Measurements from ENCODE around the gene BTAF1. TPM values are rescaled to one million over a fixed set of nuclear protein-coding genes. Genes with fewer than 3 reads are reported as not detected.

Gene BTAF1
- total and polyA plus RNA-seq, 10 of the 15 experiments (the other 5 are each of a cell fraction or from before 2014, with no cell fraction given), result 11.8 to 157 (median 55.5) TPM

- ChIA-PET SMC1A (ENCODE audit: uncharacterized antibody, unreplicated experiment) (interaction anchor here (1.0 to 1.4 kb wide), 2 partner anchors 13 to 72 kb away, joined by 3 to 4 read pairs; no protein-coding TSS in a partner anchor), POLR2A (no interaction called here), CTCF (interaction anchor here (0.7 to 1.6 kb wide), 5 partner anchors 10 to 41 kb away, joined by 3 to 6 read pairs (median 3); no protein-coding TSS in a partner anchor), RAD21 (ENCODE audit: unreplicated experiment) (no interaction called here)
- no TSS peak for BruUV-seq (replicated peaks)
- Histone ChIP-seq H3K9me3 (replicated peaks; ENCODE audit: control insufficient read depth, insufficient read depth, low read length) (no peaks in the 10 kb centered on the region), H3K79me2 (ENCODE audit: control insufficient read depth, insufficient read depth, low read length) (no peaks in the 10 kb centered on the region), H3K4me2 (ENCODE audit: control insufficient read depth, insufficient read depth) (no peak overlapping the region), H3K27me3 (replicated peaks in 1 of 2; ENCODE audit: control insufficient read depth in 2 of 2, insufficient read depth in 2 of 2, low read length in 1 of 2) (no peaks in the 10 kb centered on the region), H3K36me3 (ENCODE audit: control insufficient read depth in 2 of 2, insufficient read depth in 2 of 2, low read length in 1 of 2) (no peaks in the 10 kb centered on the region; a peak in 1 of 4 replicates), H3K27ac (ENCODE audit: control insufficient read depth, insufficient read depth) (no peak overlapping the region), H3K9ac (ENCODE audit: control insufficient read depth, insufficient read depth, low read length) (no peak overlapping the region), H2AFZ (ENCODE audit: control insufficient read depth, low read depth, low read length) (no peak overlapping the region), H3K4me1 (ENCODE audit: control insufficient read depth, insufficient read depth, low read length) (peaks cover 6% of the 10 kb centered on the region), H4K20me1 (ENCODE audit: control insufficient read depth, insufficient read depth) (no peaks in the 10 kb centered on the region), H3K4me3 (no peak overlapping the region)
- TF ChIP-seq MLLT1 (IDR thresholded peaks at IDR 0.05) (no peak), BACH1 (IDR thresholded peaks at IDR 0.05; ENCODE audit: borderline replicate concordance) (no peak), ZNF687 (IDR thresholded peaks at IDR 0.05) (no peak), SREBF2 (IDR thresholded peaks at IDR 0.05; ENCODE audit: low read length) (no peak), NR2C1 (IDR thresholded peaks at IDR 0.05) (no peak), MTA3 (IDR thresholded peaks at IDR 0.05; ENCODE audit: borderline replicate concordance, low read length) (no peak), LARP7 (IDR thresholded peaks at IDR 0.05) (no peak), MAX (IDR thresholded peaks at IDR 0.05; ENCODE audit: low read depth, low read length) (no peak), NBN (IDR thresholded peaks at IDR 0.05) (no peak), CBFB (IDR thresholded peaks at IDR 0.05; ENCODE audit: low read depth) (no peak), JUNB (IDR thresholded peaks at IDR 0.05) (no peak), GABPA (IDR thresholded peaks at IDR 0.05; ENCODE audit: low read depth) (no peak), ZNF217 (IDR thresholded peaks at IDR 0.05) (no peak), FOXK2 (IDR thresholded peaks at IDR 0.05) (no peak), CHD4 (IDR thresholded peaks at IDR 0.05) (no peak), CEBPB (IDR thresholded peaks at IDR 0.05; ENCODE audit: borderline replicate concordance in 1 of 2, low read depth in 2 of 2, low read length in 2 of 2) (no peak), ATF3 (IDR thresholded peaks at IDR 0.05; ENCODE audit: borderline replicate concordance, extremely low read depth, low read depth, low read length) (no peak), NFYB (IDR thresholded peaks at IDR 0.05; ENCODE audit: insufficient read depth, low read depth, low read length) (no peak)
- intact Hi-C loops (cut with micrococcal nuclease; ENCODE audit: unreplicated experiment), result no loop called here
- in situ Hi-C loops (cut with MboI), result no loop called here
- DNase-seq (ENCODE audit: low read depth, low spot score), result no peak
- no peak for ATAC-seq
- no peak for FAIRE-seq
These were observed 123.6 kb downstream of the BTAF1 start for GRCh38 chr10:92047215-92047614.

Measured in GM12878 (cell line).